Skeletal muscle tissue (tissue), 4 donors: ENCODE results near the gene IL31RA. TPM values are rescaled to one million over a fixed set of nuclear protein-coding genes. Genes with fewer than 3 reads are reported as not detected.
"Not testable (repeated sequence)": the region's sequence is repeated elsewhere in the genome, so short reads cannot be mapped to it uniquely, and the experiment has no call there.

Experiments
- H3K27ac ChIP-seq: one replicate; pipeline ENCODE4 v1.7.0; 2013; ENCODE audit warnings: mild to moderate bottlenecking, low read depth, low read length, inconsistent platforms
- H3K27me3 ChIP-seq, 3 donors: one replicate each; pipeline ENCODE4 v1.7.0; 2013; ENCODE audit warnings: low read length in 3 of 3; ENCODE audit not compliant: control insufficient read depth in 3 of 3, insufficient read depth in 3 of 3
- H3K36me3 ChIP-seq, 3 donors: one replicate each; pipeline ENCODE4 v1.7.0; 2013; ENCODE audit warnings: low read length in 3 of 3; ENCODE audit not compliant: control insufficient read depth in 3 of 3, insufficient read depth in 3 of 3
- H3K4me1 ChIP-seq, 3 donors: one replicate each; pipeline ENCODE4 v1.7.0; 2013; ENCODE audit warnings: low read length in 3 of 3, mild to moderate bottlenecking in 3 of 3; ENCODE audit not compliant: control insufficient read depth in 3 of 3, insufficient read depth in 3 of 3
- H3K4me3 ChIP-seq, 3 donors: one replicate each; pipeline ENCODE4 v1.7.0; 2013; ENCODE audit warnings: low read length in 3 of 3
- H3K9ac ChIP-seq, 3 donors: one replicate each; pipeline ENCODE4 v1.7.0; 2013; ENCODE audit warnings: low read length in 3 of 3, mild to moderate bottlenecking in 3 of 3, moderate library complexity in 2 of 3, low read depth in 1 of 3
- H3K9me3 ChIP-seq, 3 donors: one replicate each; pipeline ENCODE4 v1.7.0; 2013; ENCODE audit warnings: low read length in 3 of 3; ENCODE audit not compliant: control insufficient read depth in 3 of 3
- total RNA-seq: library from RNA; depleted of rRNA; stranded (reverse); fragments of >200 nt; gene quantifications from one replicate; pipeline ENCODE4 v1.2.3, GENCODE V29; 2014
- donor health status: Osteomylitis.

IL31RA gene
- 1.0 TPM for total RNA-seq

DNA sequence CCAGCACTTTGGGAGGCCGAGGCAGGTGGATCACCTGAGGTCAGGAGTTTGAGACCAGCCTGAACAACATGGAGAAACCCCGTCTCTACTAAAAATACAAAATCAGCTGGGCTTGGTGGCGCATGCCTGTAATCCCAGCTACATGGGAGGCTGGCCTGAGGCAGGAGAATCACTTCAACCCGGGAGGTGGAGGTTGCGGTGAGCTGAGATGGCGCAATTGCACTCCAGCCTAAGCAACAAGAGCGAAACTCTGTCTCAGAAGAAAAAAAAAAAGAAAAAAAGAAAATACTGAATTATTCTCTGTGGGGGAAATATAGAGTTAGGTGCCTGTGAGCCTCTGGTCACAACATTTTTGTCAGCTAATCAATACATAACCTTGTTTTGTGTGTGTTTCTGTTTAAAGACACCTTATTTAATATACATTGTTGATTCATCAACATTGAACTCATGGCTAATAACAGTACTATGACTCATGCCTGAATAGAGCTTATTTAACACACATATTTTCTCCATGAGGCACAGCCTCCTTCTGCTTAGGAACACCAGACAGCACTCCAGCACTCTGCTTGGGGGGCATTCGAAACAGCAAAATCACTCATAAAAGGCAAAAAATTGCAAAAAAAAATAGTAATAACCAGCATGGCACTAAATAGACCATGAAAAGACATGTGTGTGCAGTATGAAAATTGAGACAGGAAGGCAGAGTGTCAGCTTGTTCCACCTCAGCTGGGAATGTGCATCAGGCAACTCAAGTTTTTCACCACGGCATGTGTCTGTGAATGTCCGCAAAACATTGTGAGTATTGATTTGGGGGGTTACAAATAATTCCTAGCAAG, at the start of gene IL31RA:
TSS of gene IL31RA (plus strand) at position 519 of the 836 bp plus-strand sequence. CDS start at position 733, 214 bp downstream.
- Histone ChIP-seq H3K9ac (peak within 1 kb of the TSS; percentile 2 to 71 (median 47)), H3K27me3 (no peaks in the 10 kb centered on the region), H3K4me3 (peak within 1 kb of the TSS; percentile 9 to 49 (median 44)), H3K4me1 (no peaks in the 10 kb centered on the region), H3K36me3 (no peaks in the 10 kb centered on the region), H3K9me3 (no peaks in the 10 kb centered on the region), H3K27ac (no peak within 1 kb of the TSS)

DNA sequence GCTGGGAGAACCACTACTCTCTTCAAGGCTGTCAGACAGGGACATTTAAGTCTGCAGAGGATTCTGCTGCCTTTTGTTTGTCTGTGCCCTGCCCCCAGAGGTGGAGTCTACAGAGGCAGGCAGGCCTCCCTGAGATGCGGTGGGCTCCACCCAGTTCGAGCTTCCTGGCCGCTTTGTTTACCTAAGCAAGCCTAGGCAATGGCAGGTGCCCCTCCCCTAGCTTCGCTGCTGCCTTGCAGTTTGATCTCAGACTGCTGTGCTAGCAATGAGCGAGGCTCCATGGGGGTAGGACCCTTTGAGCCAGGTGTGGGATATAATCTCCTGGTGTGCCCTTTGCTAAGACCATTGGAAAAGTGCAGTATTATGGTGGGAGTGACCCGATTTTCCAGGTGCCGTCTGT, 42.3 kb upstream of the IL31RA start:
- not testable (repeated sequence) for H3K27ac ChIP-seq, H3K9me3 ChIP-seq, H3K27me3 ChIP-seq, H3K36me3 ChIP-seq, H3K9ac ChIP-seq, H3K4me3 ChIP-seq, H3K4me1 ChIP-seq

DNA sequence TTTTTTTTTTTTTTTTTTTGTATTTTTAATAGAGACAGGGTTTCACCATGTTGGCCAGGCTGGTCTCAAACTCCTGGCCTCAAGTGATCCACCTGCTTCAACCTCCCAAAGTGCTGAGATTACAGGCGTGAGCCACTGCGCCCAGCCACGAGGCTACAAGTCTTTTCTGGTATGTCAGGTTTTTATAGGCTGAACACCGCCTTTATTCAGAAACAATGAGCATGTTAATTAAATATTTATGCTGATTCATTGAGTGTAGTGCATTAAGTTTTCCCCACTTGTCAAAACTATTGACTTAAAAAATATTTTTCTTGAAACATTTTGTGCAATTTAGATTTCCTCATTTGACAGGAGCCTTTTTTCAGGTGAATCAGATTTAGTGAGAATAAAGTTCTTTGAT, 35.2 kb upstream of the IL31RA start:
- not testable (repeated sequence) for H3K27me3 ChIP-seq, H3K9me3 ChIP-seq, H3K9ac ChIP-seq, H3K27ac ChIP-seq, H3K4me3 ChIP-seq, H3K36me3 ChIP-seq, H3K4me1 ChIP-seq

DNA sequence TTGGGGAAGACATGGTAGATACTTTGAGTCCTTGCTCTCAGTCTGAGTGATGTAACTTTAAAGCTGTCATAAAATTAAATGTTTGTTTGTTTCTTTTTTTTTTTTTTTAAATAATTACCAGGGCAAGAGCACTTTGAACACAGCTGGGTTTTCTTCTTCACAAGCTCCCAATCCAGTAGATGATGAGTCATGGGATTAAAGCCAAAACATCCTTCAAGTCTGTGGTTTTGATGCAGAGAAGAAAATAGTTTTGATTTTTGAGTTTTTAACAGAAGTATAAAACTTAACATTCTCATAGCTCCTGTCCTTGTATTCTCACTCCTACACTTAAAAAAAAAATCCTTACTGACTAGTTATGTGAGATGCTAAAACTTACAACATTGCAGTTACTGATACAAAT, 34.8 kb upstream of the IL31RA start:
- H3K27ac ChIP-seq, result no peak overlapping the region
- no peak overlapping the region for H3K9ac ChIP-seq
- H3K9me3 ChIP-seq, result no peaks in the 10 kb centered on the region
- no peaks in the 10 kb centered on the region for H3K4me1 ChIP-seq
- H3K36me3 ChIP-seq, result no peaks in the 10 kb centered on the region
- no peak overlapping the region for H3K4me3 ChIP-seq
- peaks cover 4% of the 10 kb centered on the region in 3 donors for H3K27me3 ChIP-seq

DNA sequence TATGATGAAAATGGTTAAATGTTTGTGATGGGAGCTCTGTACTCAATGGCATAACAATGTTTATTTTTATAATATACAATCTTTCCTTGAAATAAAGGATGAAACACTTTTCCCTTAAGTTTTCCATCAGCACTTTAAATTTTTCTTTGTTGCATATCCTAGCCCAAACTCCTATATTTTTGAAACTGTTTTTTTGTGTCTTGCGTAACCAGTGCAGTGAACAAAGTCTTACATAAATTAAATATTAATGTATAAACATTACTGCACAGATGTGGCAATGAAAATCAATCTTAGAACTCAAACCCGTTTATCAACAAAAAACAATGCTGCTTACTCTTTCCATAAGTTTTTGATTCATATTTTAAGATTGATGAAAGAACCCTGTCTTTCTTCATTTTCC, 34.1 kb upstream of the IL31RA start:
- H3K9me3 ChIP-seq, result no peaks in the 10 kb centered on the region
- H3K4me1 ChIP-seq, result no peaks in the 10 kb centered on the region
- H3K27ac ChIP-seq, result no peak overlapping the region

GRCh38 chr5:55820488-55820887, 30.7 kb upstream of the IL31RA start:
- Histone ChIP-seq H3K9me3 (no peaks in the 10 kb centered on the region), H3K4me1 (no peaks in the 10 kb centered on the region), H3K27ac (no peak overlapping the region), H3K27me3 (peaks cover 7 to 33% (median 11%) of the 10 kb centered on the region in 3 donors), H3K9ac (no peak overlapping the region), H3K4me3 (no peak overlapping the region), H3K36me3 (no peaks in the 10 kb centered on the region)

More for the DNA sequence above, 34.1 kb upstream of the IL31RA start:
- Histone ChIP-seq H3K4me3 (no peak overlapping the region), H3K9ac (no peak overlapping the region), H3K36me3 (no peaks in the 10 kb centered on the region), H3K27me3 (peaks cover 5 to 11% (median 10%) of the 10 kb centered on the region in 3 donors)

DNA sequence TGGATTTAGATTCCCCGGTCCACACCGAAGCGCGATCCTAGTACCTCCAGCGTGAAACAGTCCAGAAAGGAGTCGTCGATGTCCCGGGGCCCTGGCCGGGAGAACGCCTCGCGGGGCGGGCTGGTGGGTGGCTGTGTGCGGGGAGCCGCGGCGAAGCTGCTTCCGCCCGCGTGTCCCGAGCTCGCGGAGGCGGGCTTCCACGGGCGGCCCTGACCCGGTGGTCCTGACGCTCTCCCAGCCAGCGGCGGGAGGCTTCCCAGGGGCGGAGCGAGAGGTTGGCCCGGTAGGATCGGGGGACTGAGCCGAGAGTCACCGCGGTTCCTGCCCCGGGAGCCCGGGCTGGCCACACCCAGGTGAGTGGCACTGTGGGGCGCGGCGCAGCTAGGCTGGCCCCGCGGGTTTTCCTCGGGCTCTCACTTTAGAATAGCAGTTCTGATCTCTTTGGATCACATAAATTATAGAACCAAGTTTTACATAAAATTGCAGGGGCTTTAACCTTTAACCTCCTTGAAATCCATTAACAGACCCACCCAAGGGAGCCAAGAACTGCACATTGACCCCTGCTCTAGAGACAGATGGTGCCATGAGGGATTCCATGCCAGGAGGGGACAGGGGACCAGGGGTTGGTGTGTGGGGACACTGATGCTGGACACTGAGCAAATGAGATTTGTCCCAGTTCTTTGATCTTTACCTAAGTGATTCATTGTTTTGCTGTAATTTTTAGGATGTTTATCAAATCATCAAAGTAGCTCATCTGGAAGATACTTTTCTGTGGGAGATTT, 29.2 kb upstream of the IL31RA start:
- Histone ChIP-seq H3K27ac (no peak overlapping the region), H3K36me3 (no peaks in the 10 kb centered on the region), H3K27me3 (peaks cover 7 to 33% (median 11%) of the 10 kb centered on the region in 3 donors), H3K4me3 (peak overlapping the region in 2 of 3 donors; percentile 30 to 33), H3K9ac (no peak overlapping the region), H3K4me1 (no peaks in the 10 kb centered on the region), H3K9me3 (no peaks in the 10 kb centered on the region)

- no peaks in the 10 kb centered on the region for H3K4me1 ChIP-seq
- no peak overlapping the region for H3K9ac ChIP-seq
- H3K9me3 ChIP-seq, result no peaks in the 10 kb centered on the region
- H3K27ac ChIP-seq, result no peak overlapping the region
- peaks cover 7 to 33% (median 11%) of the 10 kb centered on the region in 3 donors for H3K27me3 ChIP-seq
- H3K4me3 ChIP-seq, result no peak overlapping the region
- no peaks in the 10 kb centered on the region for H3K36me3 ChIP-seq
These were observed 27.9 kb upstream of the IL31RA start for GRCh38 chr5:55823151-55823796.

- H3K4me3 ChIP-seq, result no peak overlapping the region
- H3K36me3 ChIP-seq, result no peaks in the 10 kb centered on the region
- H3K4me1 ChIP-seq, result no peaks in the 10 kb centered on the region
- no peak overlapping the region for H3K27ac ChIP-seq
- peaks cover 0 to 3% (median 0%) of the 10 kb centered on the region in 3 donors for H3K27me3 ChIP-seq
- no peak overlapping the region for H3K9ac ChIP-seq
- H3K9me3 ChIP-seq, result no peaks in the 10 kb centered on the region
These were observed 21.2 kb upstream of the IL31RA start for GRCh38 chr5:55829956-55830355.
